H1 (cell line): ENCODE data around the gene LDHB. TPM values are rescaled to one million over a fixed set of nuclear protein-coding genes. Genes with fewer than 3 reads are reported as not detected.

ENCODE experiments used
- CTCF ChIA-PET: fragments of 300-600 bp; sonication (Branson Sonifier 250); formaldehyde crosslinking; loops from one replicate; lab custom pipeline; 2021; ENCODE audit not compliant: partially characterized antibody; lab: Charles Lee
- POLR2A ChIA-PET: fragments of 300-600 bp; sonication (Branson Sonifier 250); formaldehyde crosslinking; loops from one replicate; lab custom pipeline; 2021; ENCODE audit warnings: inconsistent platforms; ENCODE audit not compliant: partially characterized antibody; lab: Charles Lee
- DNase-seq, 2 experiments: peaks; one replicate each; pipeline versions ENCODE4 v3.0.0 to v3.0.0-alpha.2; 2010 to 2022; ENCODE audit warnings: low spot score in 2 of 2, low read depth in 1 of 2, mixed read lengths in 1 of 2
- FAIRE-seq: peaks from 2 replicates; lab custom pipeline; 2011; peaks lifted over from hg19 to GRCh38; lab: Jason Lieb, UNC
- H2AFZ ChIP-seq: 2 replicates; pipeline ENCODE4 v1.8.1; 2012; ENCODE audit warnings: low read length, inconsistent platforms
- H2AK5ac ChIP-seq: 2 replicates; pipeline ENCODE4 v1.6.1; 2013; ENCODE audit warnings: low read depth, low read length
- H2BK120ac ChIP-seq: replicated peaks from 2 replicates; pipeline ENCODE3; 2013; ENCODE audit warnings: low read depth, low read length, inconsistent platforms
- H2BK12ac ChIP-seq: 2 replicates; pipeline ENCODE4 v1.6.1; 2013; ENCODE audit warnings: low read depth, low read length
- H2BK15ac ChIP-seq: 2 replicates; pipeline ENCODE4 v1.6.1; 2013; ENCODE audit warnings: low read length
- H2BK20ac ChIP-seq: 2 replicates; pipeline ENCODE4 v1.6.1; 2013; ENCODE audit warnings: low read length
- H2BK5ac ChIP-seq: 2 replicates; pipeline ENCODE4 v1.6.1; 2013; ENCODE audit warnings: low read depth, low read length
- H3K14ac ChIP-seq: 2 replicates; pipeline ENCODE4 v1.6.1; 2013; ENCODE audit warnings: inconsistent platforms; ENCODE audit not compliant: insufficient read length
- H3K18ac ChIP-seq: 2 replicates; pipeline ENCODE4 v1.6.1; 2013; ENCODE audit warnings: low read length; ENCODE audit errors: extremely low read depth
- H3K23ac ChIP-seq: 2 replicates; pipeline ENCODE4 v1.6.1; 2013; ENCODE audit warnings: inconsistent platforms; ENCODE audit not compliant: insufficient read length
- H3K23me2 ChIP-seq: 2 replicates; pipeline ENCODE4 v1.6.1; 2013; ENCODE audit warnings: low read depth, low read length
- H3K27ac ChIP-seq: 2 replicates; pipeline ENCODE4 v1.6.1; 2011; ENCODE audit warnings: low read depth, low read length, inconsistent platforms
- H3K27me3 ChIP-seq, 4 experiments: replicated peaks in 1 of 4; 1 replicate in 1 of 4; 2 replicates in 3 of 4; pipeline versions ENCODE4 v1.6.1 to v1.8.1; 2011 to 2013; ENCODE audit warnings: low read length in 3 of 4, mild to moderate bottlenecking in 3 of 4, inconsistent platforms in 2 of 4, mixed read lengths in 2 of 4, moderate library complexity in 1 of 4; ENCODE audit not compliant: control insufficient read depth in 3 of 4, insufficient read depth in 3 of 4; ENCODE audit errors: extremely low read depth in 1 of 4
- H3K36me3 ChIP-seq, 4 experiments: 2 replicates each; pipeline versions ENCODE4 v1.6.1 to v1.8.1; 2011 to 2013; ENCODE audit warnings: mild to moderate bottlenecking in 4 of 4, low read length in 3 of 4, moderate library complexity in 2 of 4, control low read depth in 1 of 4, inconsistent platforms in 1 of 4; ENCODE audit not compliant: insufficient read depth in 4 of 4, control insufficient read depth in 2 of 4
- H3K4ac ChIP-seq: replicated peaks from 2 replicates; pipeline ENCODE3; 2013; ENCODE audit warnings: low read length, low read depth, mixed read lengths, inconsistent platforms; ENCODE audit not compliant: insufficient read length
- H3K4me1 ChIP-seq, 4 experiments: replicated peaks in 1 of 4; 1 replicate in 1 of 4; 2 replicates in 3 of 4; pipeline versions ENCODE4 v1.6.1 to v1.8.1; 2011 to 2013; ENCODE audit warnings: low read length in 3 of 4, inconsistent platforms in 2 of 4, mixed read lengths in 1 of 4; ENCODE audit not compliant: insufficient read depth in 4 of 4, control insufficient read depth in 3 of 4
- H3K4me2 ChIP-seq, 2 experiments: 2 replicates each; pipeline versions ENCODE4 v1.6.1 to v1.8.1; 2011 to 2013; ENCODE audit warnings: low read depth in 2 of 2, low read length in 2 of 2, control low read depth in 1 of 2, inconsistent platforms in 1 of 2, mild to moderate bottlenecking in 1 of 2; ENCODE audit not compliant: insufficient read depth in 1 of 2
- H3K4me3 ChIP-seq, 4 experiments: fragments of 200-600, 300-600 bp in 1 of 4; sonication (generic), shearing (Covaris generic), sonication (Bioruptor Twin) in 1 of 4; 2 replicates each; pipeline versions ENCODE4 v1.5.1 to v1.8.1; 2011 to 2016; ENCODE audit warnings: low read length in 4 of 4, low read depth in 3 of 4, control low read depth in 2 of 4, inconsistent platforms in 2 of 4, mild to moderate bottlenecking in 2 of 4, mixed read lengths in 1 of 4, moderate library complexity in 1 of 4; ENCODE audit not compliant: insufficient read depth in 2 of 4; ENCODE audit errors: extremely low read depth in 1 of 4
- H3K56ac ChIP-seq: replicated peaks from 2 replicates; pipeline ENCODE3; 2013; ENCODE audit warnings: low read depth, mild to moderate bottlenecking, mixed read lengths, low read length, inconsistent platforms; ENCODE audit not compliant: insufficient read length
- H3K79me1 ChIP-seq: 2 replicates; pipeline ENCODE4 v1.6.1; 2013; ENCODE audit warnings: low read depth, low read length, control low read depth
- H3K79me2 ChIP-seq, 2 experiments: 2 replicates each; pipeline versions ENCODE4 v1.6.1 to v1.8.1; 2012 to 2013; ENCODE audit warnings: low read length in 2 of 2, mild to moderate bottlenecking in 2 of 2, inconsistent platforms in 1 of 2; ENCODE audit not compliant: insufficient read depth in 2 of 2, control insufficient read depth in 1 of 2
- H3K9ac ChIP-seq, 4 experiments: replicated peaks in 1 of 4; 1 replicate in 1 of 4; 2 replicates in 3 of 4; pipeline versions ENCODE4 v1.6.1 to v1.8.1; 2011 to 2013; ENCODE audit warnings: low read depth in 3 of 4, low read length in 3 of 4, control low read depth in 2 of 4, mild to moderate bottlenecking in 2 of 4, moderate library complexity in 2 of 4, inconsistent platforms in 1 of 4; ENCODE audit errors: extremely low read depth in 1 of 4
- H3K9me3 ChIP-seq, 2 experiments: 2 replicates each; pipeline versions ENCODE4 v1.6.1 to v1.8.1; 2012 to 2013; ENCODE audit warnings: mild to moderate bottlenecking in 2 of 2, moderate library complexity in 2 of 2, control low read depth in 1 of 2, inconsistent platforms in 1 of 2, low read depth in 1 of 2, low read length in 1 of 2, mixed read lengths in 1 of 2; ENCODE audit not compliant: insufficient read depth in 2 of 2
- H4K20me1 ChIP-seq, 2 experiments: replicated peaks in 1 of 2; 2 replicates each; pipeline versions ENCODE3 to v1.8.1; 2011 to 2013; ENCODE audit warnings: inconsistent platforms in 2 of 2, low read length in 2 of 2, mild to moderate bottlenecking in 1 of 2; ENCODE audit not compliant: insufficient read depth in 2 of 2, control insufficient read depth in 1 of 2
- H4K5ac ChIP-seq: 2 replicates; pipeline ENCODE4 v1.6.1; 2013; ENCODE audit warnings: low read length, low read depth, mixed read lengths, inconsistent platforms; ENCODE audit not compliant: insufficient read length
- H4K8ac ChIP-seq: 2 replicates; pipeline ENCODE4 v1.8.0; 2013; ENCODE audit warnings: mild to moderate bottlenecking, moderate library complexity, low read length, inconsistent platforms; ENCODE audit not compliant: insufficient read depth; ENCODE audit errors: extremely low read depth
- H4K91ac ChIP-seq: replicated peaks from 2 replicates; pipeline ENCODE3; 2013; ENCODE audit warnings: low read length, mixed read lengths, inconsistent platforms; ENCODE audit not compliant: insufficient read length
- CTBP2 ChIP-seq: IDR thresholded peaks from 2 replicates; pipeline ENCODE4 v1.7.0; 2011; ENCODE audit warnings: borderline replicate concordance, mild to moderate bottlenecking, moderate library complexity, mixed read lengths, low read length; ENCODE audit not compliant: insufficient read depth, insufficient read length
- POLR2A ChIP-seq, 2 experiments: IDR thresholded peaks; 1 replicate in 1 of 2; 2 replicates in 1 of 2; pipeline ENCODE4 v1.6.1; 2011; ENCODE audit warnings: low read depth in 2 of 2, low read length in 2 of 2, mild to moderate bottlenecking in 2 of 2; ENCODE audit errors: control extremely low read depth in 1 of 2
- POLR2AphosphoS5 ChIP-seq: IDR thresholded peaks from 2 replicates; pipeline ENCODE4 v1.6.1; 2011; ENCODE audit warnings: low read depth, low read length
- SUZ12 ChIP-seq: fragments of 200-600 bp; sonication (generic); IDR thresholded peaks from 2 replicates; pipeline ENCODE4 v1.6.1; 2012; ENCODE audit warnings: mild to moderate bottlenecking, inconsistent platforms, low read length, moderate library complexity, mixed read lengths
- WGBS, 2 experiments: shearing (Covaris generic) in 1 of 2; methylation state at CpG; one replicate each; pipeline versions ENCODE4 v1.1.6 to v1.1.7; 2013 to 2015; ENCODE audit warnings: low lambda C conversion rate in 2 of 2, mixed read lengths in 2 of 2, inconsistent platforms in 1 of 2, low coverage in 1 of 2, missing lambda C conversion rate in 1 of 2; ENCODE audit not compliant: insufficient replicate concordance in 2 of 2, insufficient coverage in 1 of 2, insufficient read length in 1 of 2; ENCODE audit errors: extremely low coverage in 1 of 2, missing lambda C conversion rate in 1 of 2; 5-methylcytosine and 5-hydroxymethylcytosine counted together
- polyA plus RNA-seq, 7 experiments: library from polyadenylated mRNA; depleted of rRNA in 3 of 7; stranded (reverse) in 5 of 7; unstranded in 2 of 7; fragments of >200 nt in 5 of 7; fragments of 200-250 nt in 2 of 7; gene quantifications; 1 replicate in 5 of 7; 2 replicates in 1 of 7; 4 replicates in 1 of 7; pipeline versions ENCODE4 v1.2.1 to v1.2.3, GENCODE V29; 2011 to 2013; ENCODE audit warnings: missing spikeins in 2 of 7, mixed read lengths in 2 of 7
- total RNA-seq: library from RNA; stranded (reverse); fragmentation: NEBNext Ultra II Directional; extraction: Animal tissue kit (Norgen Biotek cat#: 25700); gene quantifications from 2 replicates; pipeline ENCODE4 v1.2.1, GENCODE V29; 2021

LDHB gene
- total and polyA plus RNA-seq, 2 of the 8 experiments (the other 6 are each of a cell fraction or from before 2014, with no cell fraction given): 1,177 to 1,781 TPM

- peak overlapping the region in 1 of 2 experiments; percentile 26; a peak in 1 of 4 replicates for H3K4me2 ChIP-seq
- FAIRE-seq: no peak
- POLR2A ChIA-PET: interaction anchor here (0.7 to 10.4 kb wide), 6 partner anchors 9 to 140 kb away, joined by 3 to 123 read pairs (median 14); no protein-coding TSS in a partner anchor
Measured at GRCh38 chr12:21650997-21651396, 6.6 kb downstream of the LDHB start.

More at GRCh38 chr12:21650997-21651396, 6.6 kb downstream of the LDHB start:
- Histone ChIP-seq H3K79me1 (peaks cover 12% of the 10 kb centered on the region), H3K9me3 (no peaks in the 10 kb centered on the region), H2BK15ac (no peak overlapping the region), H3K4me1 (peaks cover 0 to 10% (median 5%) of the 10 kb centered on the region in 4 experiments; a peak in 5 of 7 replicates), H3K9ac (no peak overlapping the region; a peak in 1 of 7 replicates), H3K18ac (no peak overlapping the region), H2BK20ac (no peak overlapping the region), H2BK5ac (no peak overlapping the region), H3K56ac (no peak overlapping the region), H4K20me1 (peaks cover 24 to 45% of the 10 kb centered on the region in 2 experiments), H3K36me3 (peaks cover 33 to 88% (median 70%) of the 10 kb centered on the region in 4 experiments), H3K4ac (no peak overlapping the region), H3K27me3 (no peaks in the 10 kb centered on the region), H2BK12ac (no peak overlapping the region), H2BK120ac (no peak overlapping the region), H3K23me2 (no peaks in the 10 kb centered on the region), H3K79me2 (peaks cover 10 to 93% of the 10 kb centered on the region in 2 experiments), H2AFZ (no peak overlapping the region), H2AK5ac (no peak overlapping the region), H3K27ac (no peak overlapping the region), H3K23ac (no peak overlapping the region), H3K14ac (no peak overlapping the region), H4K91ac (no peak overlapping the region), H4K5ac (no peak overlapping the region), H4K8ac (no peak overlapping the region), H3K4me3 (no peak overlapping the region)
- WGBS, 2 experiments: 100% methylated on average over 1 of the region's 1 CpG; no CpG with 5 or more reads in 1 of the 2 experiments
- no peak for DNase-seq
- CTCF ChIA-PET: interaction anchor here (0.6 kb wide), 1 partner anchor 29 kb away, joined by 3 read pairs; no protein-coding TSS in a partner anchor
- TF ChIP-seq POLR2AphosphoS5 (peak; percentile 88), SUZ12 (no peak), CTBP2 (no peak), POLR2A (IDR thresholded peaks at IDR 0.05; ENCODE audit: control extremely low read depth in 1 of 2, low read depth in 2 of 2, low read length in 2 of 2) (peak in 1 of 2 experiments; percentile 60; a peak in 2 of 3 replicates)
